HepG2 (cell line): Measurements from ENCODE around the gene SPAG8. TPM values are rescaled to one million over a fixed set of nuclear protein-coding genes. Genes with fewer than 3 reads are reported as not detected.
A peak's percentile ranks its signal among the peaks of the same experiment; 100 is the strongest.

Experiments used
- CBFB ChIP-seq: sonication (generic); formaldehyde crosslinking; IDR thresholded peaks from 2 replicates; pipeline ENCODE4 v1.4.0; 2020; ENCODE audit warnings: missing genetic modification reagents
- MAFG ChIP-seq: sonication (generic); formaldehyde crosslinking; IDR thresholded peaks from 2 replicates; pipeline ENCODE4 v1.5.1; 2020; ENCODE audit warnings: mild to moderate bottlenecking, missing genetic modification reagents
- MAFK ChIP-seq, 2 experiments: IDR thresholded peaks in 1 of 2; conservative IDR thresholded peaks in 1 of 2; 2 replicates each; pipeline ENCODE4 v1.6.1; 2011; ENCODE audit warnings: improper control_type of control experiment in 2 of 2, low read length in 2 of 2
- MTA1 ChIP-seq: sonication (generic); formaldehyde crosslinking; IDR thresholded peaks from 2 replicates; pipeline ENCODE4 v1.4.0; 2020; ENCODE audit warnings: missing genetic modification reagents, mild to moderate bottlenecking, borderline replicate concordance
- MZF1 ChIP-seq: sonication (generic); formaldehyde crosslinking; IDR thresholded peaks from 2 replicates; pipeline ENCODE4 v1.8.1; 2023; ENCODE audit warnings: mild to moderate bottlenecking, missing genetic modification reagents, borderline replicate concordance
- YEATS2 ChIP-seq: sonication (generic); formaldehyde crosslinking; IDR thresholded peaks from 2 replicates; pipeline ENCODE4 v1.4.0; 2020; ENCODE audit warnings: missing genetic modification reagents, borderline replicate concordance
- ZFAT ChIP-seq: sonication (generic); formaldehyde crosslinking; conservative IDR thresholded peaks from 2 replicates; pipeline ENCODE4 v1.8.1; 2023; ENCODE audit warnings: missing genetic modification reagents, inconsistent platforms
- ZMYM2 ChIP-seq: sonication (generic); formaldehyde crosslinking; IDR thresholded peaks from 2 replicates; pipeline ENCODE4 v1.8.0; 2022; ENCODE audit warnings: mild to moderate bottlenecking, missing genetic modification reagents
- ZNF589 ChIP-seq: sonication (generic); formaldehyde crosslinking; conservative IDR thresholded peaks from 2 replicates; pipeline ENCODE4 v1.8.0; 2022; ENCODE audit warnings: mild to moderate bottlenecking, moderate library complexity, missing genetic modification reagents
- polyA plus RNA-seq, 8 experiments: library from polyadenylated mRNA; depleted of rRNA in 3 of 8; stranded (reverse) in 7 of 8; unstranded in 1 of 8; fragments of >200 nt; fragmentation: Illumina TruSeq in 4 of 8; extraction: Trizol in 4 of 8; gene quantifications; 2 replicates each; pipeline versions ENCODE4 v1.2.1 to v1.2.3, GENCODE V29; 2011 to 2016; ENCODE audit warnings: low read depth in 4 of 8, missing spikeins in 1 of 8, mixed read lengths in 1 of 8; ENCODE audit not compliant: insufficient read depth in 1 of 8
- total RNA-seq, 5 experiments: library from RNA; depleted of rRNA; stranded (reverse); fragments of >200 nt; fragmentation: Illumina TruSeq; extraction: Trizol; gene quantifications; 2 replicates each; pipeline ENCODE4 v1.2.3, GENCODE V29; 2016; ENCODE audit warnings: low read depth in 1 of 5
- TF ChIP-seq, protein P1 (sequence below): sonication (generic); formaldehyde crosslinking; IDR thresholded peaks from 2 replicates; pipeline ENCODE4 v1.5.1; 2020; ENCODE audit warnings: missing genetic modification reagents, mild to moderate bottlenecking, borderline replicate concordance
- TF ChIP-seq, protein P2 (sequence below): sonication (generic); formaldehyde crosslinking; IDR thresholded peaks from 2 replicates; pipeline ENCODE4 v1.4.0; 2020; ENCODE audit warnings: missing genetic modification reagents
- TF ChIP-seq, protein P3 (sequence below): sonication (generic); formaldehyde crosslinking; IDR thresholded peaks from 2 replicates; pipeline ENCODE4 v1.4.0; 2020; ENCODE audit warnings: mild to moderate bottlenecking, missing genetic modification reagents
- TF ChIP-seq, protein P4 (sequence below): sonication (generic); formaldehyde crosslinking; conservative IDR thresholded peaks from 2 replicates; pipeline ENCODE4 v1.4.0; 2020; ENCODE audit warnings: mild to moderate bottlenecking, missing genetic modification reagents, moderate library complexity
- TF ChIP-seq, protein P5 (sequence below): sonication (generic); formaldehyde crosslinking; IDR thresholded peaks from 2 replicates; pipeline ENCODE4 v1.8.1; 2023; ENCODE audit warnings: mild to moderate bottlenecking, missing genetic modification reagents, borderline replicate concordance

Gene SPAG8
- total and polyA plus RNA-seq, 2 of the 13 experiments (the other 11 are each of a cell fraction or from before 2014, with no cell fraction given): 0.18 to 0.27 TPM

DNA sequence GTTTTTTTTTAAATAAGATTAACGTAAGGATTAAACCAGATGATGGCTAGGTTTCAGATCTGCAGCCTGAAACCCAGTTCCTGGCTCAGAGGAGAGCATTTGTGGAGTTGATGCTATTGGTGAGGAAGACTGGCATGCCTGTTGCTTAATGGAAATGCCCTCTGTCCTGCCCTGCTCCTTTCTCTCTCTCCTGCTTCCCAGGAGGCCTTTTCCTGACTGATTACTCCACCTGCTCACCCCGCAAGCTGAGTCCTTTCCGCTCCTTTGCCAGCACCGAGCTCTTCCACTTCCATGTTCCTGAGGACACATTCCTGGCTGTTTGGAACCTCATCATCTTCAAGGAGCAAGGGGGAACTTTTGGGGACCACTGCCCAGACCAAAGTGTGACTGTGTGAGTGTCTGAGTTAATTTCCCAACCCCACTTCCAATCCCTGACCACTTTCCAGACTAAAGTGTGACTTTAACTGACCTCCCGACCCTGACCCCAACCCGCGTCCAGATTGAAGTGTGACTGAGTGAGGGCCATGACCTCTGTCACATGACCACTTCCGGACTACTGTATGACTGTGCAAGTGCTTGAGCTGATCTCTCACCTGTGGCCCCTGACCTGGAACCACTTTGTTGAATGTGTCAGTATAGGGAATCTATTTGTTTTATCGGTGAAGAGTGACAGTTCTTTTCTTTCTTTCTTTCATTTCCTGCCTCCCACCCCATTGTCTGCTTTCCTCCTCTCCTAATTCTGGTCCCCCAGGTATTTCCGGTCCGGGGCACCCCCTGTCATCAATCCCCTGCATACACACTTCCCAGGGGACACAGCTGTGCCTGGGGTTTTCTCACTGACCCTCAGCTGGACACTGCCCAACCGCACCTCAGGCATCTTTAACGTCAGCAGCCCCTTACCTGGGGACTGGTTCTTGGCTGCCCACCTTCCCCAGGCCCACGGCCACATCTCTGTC, 22.5 kb upstream of the SPAG8 start (continued):
- TF ChIP-seq, protein P1, sequence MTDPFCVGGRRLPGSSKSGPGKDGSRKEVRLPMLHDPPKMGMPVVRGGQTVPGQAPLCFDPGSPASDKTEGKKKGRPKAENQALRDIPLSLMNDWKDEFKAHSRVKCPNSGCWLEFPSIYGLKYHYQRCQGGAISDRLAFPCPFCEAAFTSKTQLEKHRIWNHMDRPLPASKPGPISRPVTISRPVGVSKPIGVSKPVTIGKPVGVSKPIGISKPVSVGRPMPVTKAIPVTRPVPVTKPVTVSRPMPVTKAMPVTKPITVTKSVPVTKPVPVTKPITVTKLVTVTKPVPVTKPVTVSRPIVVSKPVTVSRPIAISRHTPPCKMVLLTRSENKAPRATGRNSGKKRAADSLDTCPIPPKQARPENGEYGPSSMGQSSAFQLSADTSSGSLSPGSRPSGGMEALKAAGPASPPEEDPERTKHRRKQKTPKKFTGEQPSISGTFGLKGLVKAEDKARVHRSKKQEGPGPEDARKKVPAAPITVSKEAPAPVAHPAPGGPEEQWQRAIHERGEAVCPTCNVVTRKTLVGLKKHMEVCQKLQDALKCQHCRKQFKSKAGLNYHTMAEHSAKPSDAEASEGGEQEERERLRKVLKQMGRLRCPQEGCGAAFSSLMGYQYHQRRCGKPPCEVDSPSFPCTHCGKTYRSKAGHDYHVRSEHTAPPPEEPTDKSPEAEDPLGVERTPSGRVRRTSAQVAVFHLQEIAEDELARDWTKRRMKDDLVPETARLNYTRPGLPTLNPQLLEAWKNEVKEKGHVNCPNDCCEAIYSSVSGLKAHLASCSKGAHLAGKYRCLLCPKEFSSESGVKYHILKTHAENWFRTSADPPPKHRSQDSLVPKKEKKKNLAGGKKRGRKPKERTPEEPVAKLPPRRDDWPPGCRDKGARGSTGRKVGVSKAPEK (CRISPR knock-in tag): no peak
- no peak for TF ChIP-seq ZNF589 (CRISPR knock-in tag)
- TF ChIP-seq ZMYM2: no peak
- no peak for TF ChIP-seq MAFK (conservative IDR thresholded peaks at IDR 0.05 in 1 of 2, IDR thresholded peaks at IDR 0.05 in 1 of 2; ENCODE audit: low read length in 2 of 2)
- TF ChIP-seq MZF1 (CRISPR knock-in tag): no peak
- TF ChIP-seq MTA1 (CRISPR knock-in tag): no peak
- TF ChIP-seq CBFB (CRISPR knock-in tag): no peak
- TF ChIP-seq ZFAT: no peak
- TF ChIP-seq, protein P2, sequence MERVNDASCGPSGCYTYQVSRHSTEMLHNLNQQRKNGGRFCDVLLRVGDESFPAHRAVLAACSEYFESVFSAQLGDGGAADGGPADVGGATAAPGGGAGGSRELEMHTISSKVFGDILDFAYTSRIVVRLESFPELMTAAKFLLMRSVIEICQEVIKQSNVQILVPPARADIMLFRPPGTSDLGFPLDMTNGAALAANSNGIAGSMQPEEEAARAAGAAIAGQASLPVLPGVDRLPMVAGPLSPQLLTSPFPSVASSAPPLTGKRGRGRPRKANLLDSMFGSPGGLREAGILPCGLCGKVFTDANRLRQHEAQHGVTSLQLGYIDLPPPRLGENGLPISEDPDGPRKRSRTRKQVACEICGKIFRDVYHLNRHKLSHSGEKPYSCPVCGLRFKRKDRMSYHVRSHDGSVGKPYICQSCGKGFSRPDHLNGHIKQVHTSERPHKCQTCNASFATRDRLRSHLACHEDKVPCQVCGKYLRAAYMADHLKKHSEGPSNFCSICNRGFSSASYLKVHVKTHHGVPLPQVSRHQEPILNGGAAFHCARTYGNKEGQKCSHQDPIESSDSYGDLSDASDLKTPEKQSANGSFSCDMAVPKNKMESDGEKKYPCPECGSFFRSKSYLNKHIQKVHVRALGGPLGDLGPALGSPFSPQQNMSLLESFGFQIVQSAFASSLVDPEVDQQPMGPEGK (CRISPR knock-in tag): no peak
- TF ChIP-seq, protein P3, sequence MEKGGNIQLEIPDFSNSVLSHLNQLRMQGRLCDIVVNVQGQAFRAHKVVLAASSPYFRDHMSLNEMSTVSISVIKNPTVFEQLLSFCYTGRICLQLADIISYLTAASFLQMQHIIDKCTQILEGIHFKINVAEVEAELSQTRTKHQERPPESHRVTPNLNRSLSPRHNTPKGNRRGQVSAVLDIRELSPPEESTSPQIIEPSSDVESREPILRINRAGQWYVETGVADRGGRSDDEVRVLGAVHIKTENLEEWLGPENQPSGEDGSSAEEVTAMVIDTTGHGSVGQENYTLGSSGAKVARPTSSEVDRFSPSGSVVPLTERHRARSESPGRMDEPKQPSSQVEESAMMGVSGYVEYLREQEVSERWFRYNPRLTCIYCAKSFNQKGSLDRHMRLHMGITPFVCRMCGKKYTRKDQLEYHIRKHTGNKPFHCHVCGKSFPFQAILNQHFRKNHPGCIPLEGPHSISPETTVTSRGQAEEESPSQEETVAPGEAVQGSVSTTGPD (CRISPR knock-in tag): no peak
- no peak for TF ChIP-seq YEATS2 (CRISPR knock-in tag)
- TF ChIP-seq MAFG (CRISPR knock-in tag): 0 out of 2 replicates have a peak, but pooled peaks have one; percentile 16
- TF ChIP-seq, protein P4, sequence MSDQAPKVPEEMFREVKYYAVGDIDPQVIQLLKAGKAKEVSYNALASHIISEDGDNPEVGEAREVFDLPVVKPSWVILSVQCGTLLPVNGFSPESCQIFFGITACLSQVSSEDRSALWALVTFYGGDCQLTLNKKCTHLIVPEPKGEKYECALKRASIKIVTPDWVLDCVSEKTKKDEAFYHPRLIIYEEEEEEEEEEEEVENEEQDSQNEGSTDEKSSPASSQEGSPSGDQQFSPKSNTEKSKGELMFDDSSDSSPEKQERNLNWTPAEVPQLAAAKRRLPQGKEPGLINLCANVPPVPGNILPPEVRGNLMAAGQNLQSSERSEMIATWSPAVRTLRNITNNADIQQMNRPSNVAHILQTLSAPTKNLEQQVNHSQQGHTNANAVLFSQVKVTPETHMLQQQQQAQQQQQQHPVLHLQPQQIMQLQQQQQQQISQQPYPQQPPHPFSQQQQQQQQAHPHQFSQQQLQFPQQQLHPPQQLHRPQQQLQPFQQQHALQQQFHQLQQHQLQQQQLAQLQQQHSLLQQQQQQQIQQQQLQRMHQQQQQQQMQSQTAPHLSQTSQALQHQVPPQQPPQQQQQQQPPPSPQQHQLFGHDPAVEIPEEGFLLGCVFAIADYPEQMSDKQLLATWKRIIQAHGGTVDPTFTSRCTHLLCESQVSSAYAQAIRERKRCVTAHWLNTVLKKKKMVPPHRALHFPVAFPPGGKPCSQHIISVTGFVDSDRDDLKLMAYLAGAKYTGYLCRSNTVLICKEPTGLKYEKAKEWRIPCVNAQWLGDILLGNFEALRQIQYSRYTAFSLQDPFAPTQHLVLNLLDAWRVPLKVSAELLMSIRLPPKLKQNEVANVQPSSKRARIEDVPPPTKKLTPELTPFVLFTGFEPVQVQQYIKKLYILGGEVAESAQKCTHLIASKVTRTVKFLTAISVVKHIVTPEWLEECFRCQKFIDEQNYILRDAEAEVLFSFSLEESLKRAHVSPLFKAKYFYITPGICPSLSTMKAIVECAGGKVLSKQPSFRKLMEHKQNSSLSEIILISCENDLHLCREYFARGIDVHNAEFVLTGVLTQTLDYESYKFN: peak; percentile 44; the same call in 1 of the 2 replicates
- TF ChIP-seq, protein P5, sequence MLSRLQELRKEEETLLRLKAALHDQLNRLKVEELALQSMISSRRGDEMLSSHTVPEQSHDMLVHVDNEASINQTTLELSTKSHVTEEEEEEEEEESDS (CRISPR knock-in tag): no peak
